GM19025 (cell line): ENCODE results near the gene OSBP2.
"Not testable (repeated sequence)": the region's sequence is repeated elsewhere in the genome, so short reads cannot be mapped to it uniquely, and the experiment has no call there.

ENCODE experiments used
- ATAC-seq: cut with Tn5 transposase; IDR thresholded peaks from one replicate; pipeline ENCODE4 v1.9.1; 2021; ENCODE audit warnings: mild to moderate bottlenecking, low read depth, moderate library complexity; ENCODE audit not compliant: unreplicated experiment

Gene OSBP2

GRCh38 chr22:30754521-30754920, 59.8 kb downstream of the OSBP2 start:
- no peak for ATAC-seq

GRCh38 chr22:30754971-30755758, 60.5 kb downstream of the OSBP2 start:
- no peak for ATAC-seq

GRCh38 chr22:30755759-30756124, 61.1 kb downstream of the OSBP2 start:
- no peak for ATAC-seq

- ATAC-seq = no peak
Observed at GRCh38 chr22:30763815-30764673, 69.4 kb downstream of the OSBP2 start.

GRCh38 chr22:30767661-30768060, 73.0 kb downstream of the OSBP2 start:
- no peak for ATAC-seq

- no peak for ATAC-seq
Observed at GRCh38 chr22:30770716-30771115, 76.0 kb downstream of the OSBP2 start.

GRCh38 chr22:30773919-30774318, 79.2 kb downstream of the OSBP2 start:
- no peak for ATAC-seq

- ATAC-seq = no peak
Observed at GRCh38 chr22:30774566-30774965, 79.9 kb downstream of the OSBP2 start.

GRCh38 chr22:30776476-30776875, 81.8 kb downstream of the OSBP2 start:
- no peak for ATAC-seq

- ATAC-seq = not testable (repeated sequence)
Observed at GRCh38 chr22:30777146-30777545, 82.5 kb downstream of the OSBP2 start.

GRCh38 chr22:30777587-30777986, 82.9 kb downstream of the OSBP2 start:
- ATAC-seq = no peak

- no peak for ATAC-seq
Observed at GRCh38 chr22:30778261-30778660, 83.6 kb downstream of the OSBP2 start.

- ATAC-seq = no peak
Observed at GRCh38 chr22:30780026-30780425, 85.4 kb downstream of the OSBP2 start.

- ATAC-seq = no peak
Observed at GRCh38 chr22:30781271-30781875, 86.7 kb downstream of the OSBP2 start.

GRCh38 chr22:30782613-30783012, 87.9 kb downstream of the OSBP2 start:
- no peak for ATAC-seq

GRCh38 chr22:30783021-30783420, 88.3 kb downstream of the OSBP2 start:
- no peak for ATAC-seq

GRCh38 chr22:30785527-30785926, 90.9 kb downstream of the OSBP2 start:
- ATAC-seq = no peak

GRCh38 chr22:30790366-30790765, 95.7 kb downstream of the OSBP2 start:
- ATAC-seq = no peak

GRCh38 chr22:30792456-30792855, 97.8 kb downstream of the OSBP2 start:
- ATAC-seq = no peak

- ATAC-seq = no peak
Observed at GRCh38 chr22:30795118-30795517, 100.4 kb downstream of the OSBP2 start.

GRCh38 chr22:30801695-30802094, 107.0 kb downstream of the OSBP2 start:
- ATAC-seq = no peak
